ENCODE data around the gene COPS3. TPM values are rescaled to one million over a fixed set of nuclear protein-coding genes. Genes with fewer than 3 reads are reported as not detected.

COPS3 gene
- total RNA-seq, 1 experiment from 2014 or later = 73.6 TPM

- no peaks in the 10 kb centered on the region; the same call in 1 of the 2 replicates for H3K36me3 ChIP-seq (ENCODE audit: control insufficient read depth, insufficient read depth, low read length)
- no peaks in the 10 kb centered on the region for H3K27me3 ChIP-seq (ENCODE audit: control insufficient read depth, insufficient read depth, low read length)
- TF ChIP-seq, protein P1, sequence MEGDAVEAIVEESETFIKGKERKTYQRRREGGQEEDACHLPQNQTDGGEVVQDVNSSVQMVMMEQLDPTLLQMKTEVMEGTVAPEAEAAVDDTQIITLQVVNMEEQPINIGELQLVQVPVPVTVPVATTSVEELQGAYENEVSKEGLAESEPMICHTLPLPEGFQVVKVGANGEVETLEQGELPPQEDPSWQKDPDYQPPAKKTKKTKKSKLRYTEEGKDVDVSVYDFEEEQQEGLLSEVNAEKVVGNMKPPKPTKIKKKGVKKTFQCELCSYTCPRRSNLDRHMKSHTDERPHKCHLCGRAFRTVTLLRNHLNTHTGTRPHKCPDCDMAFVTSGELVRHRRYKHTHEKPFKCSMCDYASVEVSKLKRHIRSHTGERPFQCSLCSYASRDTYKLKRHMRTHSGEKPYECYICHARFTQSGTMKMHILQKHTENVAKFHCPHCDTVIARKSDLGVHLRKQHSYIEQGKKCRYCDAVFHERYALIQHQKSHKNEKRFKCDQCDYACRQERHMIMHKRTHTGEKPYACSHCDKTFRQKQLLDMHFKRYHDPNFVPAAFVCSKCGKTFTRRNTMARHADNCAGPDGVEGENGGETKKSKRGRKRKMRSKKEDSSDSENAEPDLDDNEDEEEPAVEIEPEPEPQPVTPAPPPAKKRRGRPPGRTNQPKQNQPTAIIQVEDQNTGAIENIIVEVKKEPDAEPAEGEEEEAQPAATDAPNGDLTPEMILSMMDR (IDR thresholded peaks at IDR 0.05) = no peak
- TF ChIP-seq POLR2AphosphoS5 (IDR thresholded peaks at IDR 0.05; ENCODE audit: low read depth, low read length) (no peak), TCF7L2 (IDR thresholded peaks at IDR 0.05; ENCODE audit: low read depth, low read length) (no peak), SIN3A (IDR thresholded peaks at IDR 0.05; ENCODE audit: borderline replicate concordance, insufficient read depth, low read depth, low read length) (no peak)
- TF ChIP-seq, protein P2, sequence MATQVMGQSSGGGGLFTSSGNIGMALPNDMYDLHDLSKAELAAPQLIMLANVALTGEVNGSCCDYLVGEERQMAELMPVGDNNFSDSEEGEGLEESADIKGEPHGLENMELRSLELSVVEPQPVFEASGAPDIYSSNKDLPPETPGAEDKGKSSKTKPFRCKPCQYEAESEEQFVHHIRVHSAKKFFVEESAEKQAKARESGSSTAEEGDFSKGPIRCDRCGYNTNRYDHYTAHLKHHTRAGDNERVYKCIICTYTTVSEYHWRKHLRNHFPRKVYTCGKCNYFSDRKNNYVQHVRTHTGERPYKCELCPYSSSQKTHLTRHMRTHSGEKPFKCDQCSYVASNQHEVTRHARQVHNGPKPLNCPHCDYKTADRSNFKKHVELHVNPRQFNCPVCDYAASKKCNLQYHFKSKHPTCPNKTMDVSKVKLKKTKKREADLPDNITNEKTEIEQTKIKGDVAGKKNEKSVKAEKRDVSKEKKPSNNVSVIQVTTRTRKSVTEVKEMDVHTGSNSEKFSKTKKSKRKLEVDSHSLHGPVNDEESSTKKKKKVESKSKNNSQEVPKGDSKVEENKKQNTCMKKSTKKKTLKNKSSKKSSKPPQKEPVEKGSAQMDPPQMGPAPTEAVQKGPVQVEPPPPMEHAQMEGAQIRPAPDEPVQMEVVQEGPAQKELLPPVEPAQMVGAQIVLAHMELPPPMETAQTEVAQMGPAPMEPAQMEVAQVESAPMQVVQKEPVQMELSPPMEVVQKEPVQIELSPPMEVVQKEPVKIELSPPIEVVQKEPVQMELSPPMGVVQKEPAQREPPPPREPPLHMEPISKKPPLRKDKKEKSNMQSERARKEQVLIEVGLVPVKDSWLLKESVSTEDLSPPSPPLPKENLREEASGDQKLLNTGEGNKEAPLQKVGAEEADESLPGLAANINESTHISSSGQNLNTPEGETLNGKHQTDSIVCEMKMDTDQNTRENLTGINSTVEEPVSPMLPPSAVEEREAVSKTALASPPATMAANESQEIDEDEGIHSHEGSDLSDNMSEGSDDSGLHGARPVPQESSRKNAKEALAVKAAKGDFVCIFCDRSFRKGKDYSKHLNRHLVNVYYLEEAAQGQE (IDR thresholded peaks at IDR 0.05; ENCODE audit: insufficient read depth in 1 of 2, low read depth in 2 of 2, low read length in 1 of 2) = no peak
- no TSS peak for BruUV-seq (replicated peaks)
- ATAC-seq (no peak), DNase-seq (ENCODE audit: low read depth, low spot score) (no peak)
- ChIA-PET POLR2A (no interaction called here), CTCF (no interaction called here)
- intact Hi-C loops (cut with micrococcal nuclease; ENCODE audit: unreplicated experiment) (no loop called here), in situ Hi-C loops (cut with HindIII; ENCODE audit: low pct_unique_long_range_greater_than_20kb, low sequenced_read_pairs) (no loop called here)
- H3K4me3 ChIP-seq (ENCODE audit: low read depth in 2 of 2, low read length in 2 of 2) = peak overlapping the region in 1 of 2 experiments; percentile 53; a peak in 1 of 4 replicates
- H3K4me1 ChIP-seq (ENCODE audit: control insufficient read depth, insufficient read depth, low read length) = peaks cover 16% of the 10 kb centered on the region
- 0 out of 2 replicates have a peak overlapping the region, but pooled peaks have one; percentile 44 for H3K27ac ChIP-seq (ENCODE audit: low read length)
- no peaks in the 10 kb centered on the region for H3K9me3 ChIP-seq (ENCODE audit: control insufficient read depth, insufficient read depth, low read depth, low read length)
Observed at GRCh38 chr17:17304521-17304985, 23.5 kb upstream of the COPS3 start.

DNA sequence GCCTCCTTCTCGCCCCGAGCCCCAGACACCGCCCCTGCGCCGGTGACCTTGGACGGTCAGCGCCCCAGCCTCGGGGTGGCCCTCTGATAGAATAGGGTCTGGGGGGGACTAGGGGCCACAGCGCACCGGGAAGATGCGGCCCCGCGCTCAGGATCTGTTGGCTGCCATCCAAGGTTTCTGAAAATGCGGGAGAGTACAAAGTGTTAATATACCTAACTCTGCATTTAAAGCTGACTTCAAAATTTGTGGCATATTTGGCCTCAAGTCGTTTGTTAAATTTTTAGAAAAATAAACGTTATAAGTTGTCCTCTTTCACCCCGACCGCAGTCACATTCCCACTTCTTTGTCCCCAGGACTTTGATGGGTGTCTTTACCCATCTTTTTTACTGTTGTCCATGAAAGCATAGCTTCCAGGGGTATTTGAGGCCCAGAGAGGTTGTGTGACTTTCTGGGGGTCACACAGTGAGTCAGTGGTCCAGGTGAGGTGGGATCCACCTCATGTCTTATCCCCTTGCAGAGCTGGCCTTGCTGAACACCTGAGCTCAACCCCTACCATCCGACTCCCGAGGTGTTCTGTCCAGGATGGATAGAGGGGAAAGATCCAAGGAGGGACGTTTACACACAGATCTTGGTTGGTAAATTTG is 22.9 kb upstream of the COPS3 start:
- ATAC-seq (no peak), DNase-seq (ENCODE audit: low read depth, low spot score) (no peak)
- Histone ChIP-seq H3K36me3 (ENCODE audit: control insufficient read depth, insufficient read depth, low read length) (no peaks in the 10 kb centered on the region; the same call in 1 of the 2 replicates), H3K4me1 (ENCODE audit: control insufficient read depth, insufficient read depth, low read length) (peaks cover 16% of the 10 kb centered on the region), H3K27ac (ENCODE audit: low read length) (peak overlapping the region; percentile 66), H3K4me3 (ENCODE audit: low read depth in 2 of 2, low read length in 2 of 2) (peak overlapping the region; percentile 53 to 76), H3K27me3 (ENCODE audit: control insufficient read depth, insufficient read depth, low read length) (no peaks in the 10 kb centered on the region), H3K9me3 (ENCODE audit: control insufficient read depth, insufficient read depth, low read depth, low read length) (no peaks in the 10 kb centered on the region)
- BruUV-seq (replicated peaks) = TSS peak; percentile 78
- TF ChIP-seq TCF7L2 (IDR thresholded peaks at IDR 0.05; ENCODE audit: low read depth, low read length) (no peak), POLR2AphosphoS5 (IDR thresholded peaks at IDR 0.05; ENCODE audit: low read depth, low read length) (no peak), SIN3A (IDR thresholded peaks at IDR 0.05; ENCODE audit: borderline replicate concordance, insufficient read depth, low read depth, low read length) (no peak)
- TF ChIP-seq, protein P2 (IDR thresholded peaks at IDR 0.05; ENCODE audit: insufficient read depth in 1 of 2, low read depth in 2 of 2, low read length in 1 of 2) = no peak
- TF ChIP-seq, protein P1 (IDR thresholded peaks at IDR 0.05) = no peak
- ChIA-PET CTCF (no interaction called here), POLR2A (no interaction called here)
- intact Hi-C loops (cut with micrococcal nuclease; ENCODE audit: unreplicated experiment) (no loop called here), in situ Hi-C loops (cut with HindIII; ENCODE audit: low pct_unique_long_range_greater_than_20kb, low sequenced_read_pairs) (no loop called here)

Data from Panc1 (cell line).